Measurements from ENCODE around the gene IFT27. TPM values are rescaled to one million over a fixed set of nuclear protein-coding genes. Genes with fewer than 3 reads are reported as not detected.

IFT27 gene
- total RNA-seq, 4 donors from 2014 or later, result 2.3 to 27.0 (median 15.4) TPM

- Histone ChIP-seq H3K9me3 (no peaks in the 10 kb centered on the region), H3K4me1 (no peaks in the 10 kb centered on the region), H3K36me3 (no peaks in the 10 kb centered on the region), H3K27me3 (no peaks in the 10 kb centered on the region), H3K4me3 (no peak overlapping the region), H3K27ac (no peak overlapping the region)
- TF ChIP-seq, protein P1, sequence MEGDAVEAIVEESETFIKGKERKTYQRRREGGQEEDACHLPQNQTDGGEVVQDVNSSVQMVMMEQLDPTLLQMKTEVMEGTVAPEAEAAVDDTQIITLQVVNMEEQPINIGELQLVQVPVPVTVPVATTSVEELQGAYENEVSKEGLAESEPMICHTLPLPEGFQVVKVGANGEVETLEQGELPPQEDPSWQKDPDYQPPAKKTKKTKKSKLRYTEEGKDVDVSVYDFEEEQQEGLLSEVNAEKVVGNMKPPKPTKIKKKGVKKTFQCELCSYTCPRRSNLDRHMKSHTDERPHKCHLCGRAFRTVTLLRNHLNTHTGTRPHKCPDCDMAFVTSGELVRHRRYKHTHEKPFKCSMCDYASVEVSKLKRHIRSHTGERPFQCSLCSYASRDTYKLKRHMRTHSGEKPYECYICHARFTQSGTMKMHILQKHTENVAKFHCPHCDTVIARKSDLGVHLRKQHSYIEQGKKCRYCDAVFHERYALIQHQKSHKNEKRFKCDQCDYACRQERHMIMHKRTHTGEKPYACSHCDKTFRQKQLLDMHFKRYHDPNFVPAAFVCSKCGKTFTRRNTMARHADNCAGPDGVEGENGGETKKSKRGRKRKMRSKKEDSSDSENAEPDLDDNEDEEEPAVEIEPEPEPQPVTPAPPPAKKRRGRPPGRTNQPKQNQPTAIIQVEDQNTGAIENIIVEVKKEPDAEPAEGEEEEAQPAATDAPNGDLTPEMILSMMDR (IDR thresholded peaks at IDR 0.05), result no peak
- no peak for TF ChIP-seq POLR2A (IDR thresholded peaks at IDR 0.05)
- intact Hi-C loops (cut with DNase I; ENCODE audit: low total_unique reads), result no loop called here
- DNase-seq, result no peak
Observed at GRCh38 chr22:36744413-36744765, 31.5 kb downstream of the IFT27 start.

DNA sequence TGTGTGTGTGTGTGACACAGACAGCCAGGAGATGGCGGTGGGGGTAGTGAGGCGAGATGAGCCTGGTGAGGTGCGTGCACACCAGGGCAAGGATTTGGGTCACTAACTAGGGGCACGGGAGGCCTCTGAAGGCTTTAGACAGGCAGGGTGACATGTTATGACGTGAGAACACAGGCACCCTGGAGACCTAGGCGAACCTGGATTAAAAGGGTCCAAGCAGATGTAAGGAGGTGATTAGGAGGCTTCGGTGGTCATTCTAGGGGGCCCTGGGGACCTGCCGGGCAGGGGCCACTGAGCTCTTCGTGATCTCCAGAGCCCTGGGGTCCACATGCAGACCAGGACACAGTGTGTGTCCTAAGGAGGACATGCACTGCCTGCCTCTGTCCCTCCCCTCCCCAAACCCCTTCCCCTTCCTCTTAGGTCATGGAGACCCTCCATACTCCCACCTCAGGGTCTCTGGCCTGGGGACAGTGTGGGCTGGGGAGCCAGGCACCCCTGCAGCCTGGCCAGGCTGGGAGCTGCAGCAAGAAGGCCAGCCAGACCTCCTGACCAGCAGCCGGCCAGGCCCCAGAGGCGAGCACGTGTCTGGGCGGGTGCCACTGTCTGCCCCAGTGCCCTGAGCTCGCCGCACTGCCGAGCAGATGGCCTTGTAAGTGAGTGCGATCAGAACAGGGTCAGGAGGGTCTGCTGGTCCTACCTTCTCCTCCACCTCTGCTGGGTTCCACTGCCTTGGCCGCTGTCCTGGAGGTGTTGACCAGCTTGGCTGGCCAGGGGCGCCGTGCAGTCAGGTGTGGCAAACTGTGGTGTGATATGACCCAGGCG, 32.1 kb downstream of the IFT27 start:
- Histone ChIP-seq H3K9me3 (no peaks in the 10 kb centered on the region), H3K4me3 (no peak overlapping the region), H3K4me1 (no peaks in the 10 kb centered on the region), H3K27ac (no peak overlapping the region), H3K36me3 (no peaks in the 10 kb centered on the region), H3K27me3 (no peaks in the 10 kb centered on the region)
- intact Hi-C loops (cut with DNase I; ENCODE audit: low total_unique reads), result no loop called here
- DNase-seq, result no peak
- no peak for TF ChIP-seq POLR2A (IDR thresholded peaks at IDR 0.05)
- TF ChIP-seq, protein P1 (IDR thresholded peaks at IDR 0.05), result no peak

DNA sequence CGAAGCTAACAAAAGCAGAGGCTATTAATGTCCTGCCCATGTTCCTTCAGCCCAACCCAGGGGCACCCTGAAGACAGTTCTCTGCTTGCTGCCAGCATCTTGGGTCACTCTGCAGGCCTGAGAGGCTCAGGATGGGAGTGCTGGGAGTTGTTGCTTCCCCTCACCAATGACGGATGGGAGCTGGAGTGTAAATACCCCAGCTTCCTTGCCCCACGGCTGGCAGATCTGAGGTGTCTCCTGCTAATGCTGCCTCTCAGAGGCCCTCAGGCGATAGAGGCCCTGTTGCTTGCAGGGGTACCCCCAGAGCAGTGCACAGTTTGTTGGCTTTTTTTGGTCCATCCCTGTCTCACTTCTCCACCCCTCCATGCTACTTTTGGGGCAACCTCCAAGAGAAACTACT, 32.9 kb downstream of the IFT27 start:
- TF ChIP-seq POLR2A (IDR thresholded peaks at IDR 0.05), result no peak
- TF ChIP-seq, protein P1 (IDR thresholded peaks at IDR 0.05), result no peak
- H3K4me3 ChIP-seq, result no peak overlapping the region
- intact Hi-C loops (cut with DNase I; ENCODE audit: low total_unique reads), result no loop called here
- H3K9me3 ChIP-seq, result no peaks in the 10 kb centered on the region
- H3K4me1 ChIP-seq, result no peaks in the 10 kb centered on the region
- H3K27me3 ChIP-seq, result no peaks in the 10 kb centered on the region
- H3K27ac ChIP-seq, result no peak overlapping the region
- H3K36me3 ChIP-seq, result no peaks in the 10 kb centered on the region
- DNase-seq, result no peak

GRCh38 chr22:36741968-36742367, 34.0 kb downstream of the IFT27 start:
- H3K4me3 ChIP-seq, result no peak overlapping the region
- no peak for DNase-seq
- no peak overlapping the region for H3K27ac ChIP-seq
- no peaks in the 10 kb centered on the region for H3K27me3 ChIP-seq
- intact Hi-C loops (cut with DNase I; ENCODE audit: low total_unique reads), result no loop called here
- no peaks in the 10 kb centered on the region for H3K36me3 ChIP-seq
- H3K4me1 ChIP-seq, result no peaks in the 10 kb centered on the region
- no peaks in the 10 kb centered on the region for H3K9me3 ChIP-seq
- TF ChIP-seq, protein P1 (IDR thresholded peaks at IDR 0.05), result no peak
- no peak for TF ChIP-seq POLR2A (IDR thresholded peaks at IDR 0.05)

DNA sequence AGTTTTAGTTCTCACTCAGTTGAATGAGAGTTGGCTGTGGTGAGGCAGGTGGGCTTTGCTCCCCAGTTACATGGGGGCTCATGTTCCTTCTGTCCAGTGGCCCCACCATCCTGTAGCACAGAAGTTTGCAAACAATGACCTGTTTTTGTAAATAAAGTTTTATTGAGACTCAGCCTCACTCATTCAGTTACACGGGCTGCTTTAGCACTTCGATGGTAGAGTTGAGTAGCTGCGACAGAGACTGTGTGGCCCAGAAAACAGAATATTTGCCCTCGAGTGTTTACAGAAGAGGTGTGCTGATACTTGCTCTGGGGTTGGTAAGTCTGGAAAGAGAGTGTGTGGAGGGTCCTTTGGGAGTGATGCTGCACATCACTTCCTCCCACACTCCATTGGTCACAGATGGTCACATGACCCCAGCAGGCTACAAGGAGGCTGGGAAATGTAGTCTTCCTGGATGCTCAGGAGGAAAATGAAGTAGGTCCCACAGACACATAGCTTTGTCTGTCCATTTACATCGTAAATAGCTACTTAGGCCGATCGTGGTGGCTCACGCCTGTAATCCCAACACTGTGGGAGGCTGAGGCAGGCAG, 34.6 kb downstream of the IFT27 start:
- Histone ChIP-seq H3K36me3 (no peaks in the 10 kb centered on the region), H3K27ac (no peak overlapping the region), H3K4me3 (no peak overlapping the region), H3K4me1 (no peaks in the 10 kb centered on the region), H3K27me3 (no peaks in the 10 kb centered on the region), H3K9me3 (no peaks in the 10 kb centered on the region)
- no peak for DNase-seq
- TF ChIP-seq, protein P1 (IDR thresholded peaks at IDR 0.05), result no peak
- TF ChIP-seq POLR2A (IDR thresholded peaks at IDR 0.05), result no peak
- intact Hi-C loops (cut with DNase I; ENCODE audit: low total_unique reads), result no loop called here

All from uterus (tissue), 4 donors.